ENCODE measurements around the gene COG7.
"Not testable (repeated sequence)": the region's sequence is repeated elsewhere in the genome, so short reads cannot be mapped to it uniquely, and the experiment has no call there.

COG7 gene

DNA sequence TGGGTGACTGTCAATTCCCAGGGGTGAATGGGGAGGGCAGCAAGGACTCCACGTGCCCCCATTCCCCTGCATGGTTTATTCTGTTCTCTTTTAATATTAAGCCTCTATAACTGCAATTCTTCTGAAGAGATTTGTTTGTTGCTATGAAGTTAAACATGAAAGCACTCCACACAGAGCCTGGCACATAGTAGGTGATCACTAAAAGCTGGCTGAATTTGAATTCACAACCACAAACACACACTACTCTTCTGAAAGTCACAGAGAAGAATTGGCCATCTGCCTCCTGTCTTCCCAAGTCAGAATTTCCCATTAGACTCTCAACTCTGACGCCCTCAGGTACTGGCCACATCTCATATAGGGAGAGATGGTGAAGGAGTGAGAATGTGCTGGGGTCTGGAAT, 55.5 kb downstream of the COG7 start:
- H3K27ac Mint-ChIP-seq = no peak overlapping the region
- H3K4me1 Mint-ChIP-seq (ENCODE audit: low read depth) = no peaks in the 10 kb centered on the region
- no peaks in the 10 kb centered on the region for H3K9me3 Mint-ChIP-seq
- peaks cover 23% of the 10 kb centered on the region for H3K36me3 Mint-ChIP-seq (ENCODE audit: low read depth)
- H3K27me3 Mint-ChIP-seq (ENCODE audit: low read depth) = no peaks in the 10 kb centered on the region
- H3K4me3 Mint-ChIP-seq = no peak overlapping the region
- no peak for DNase-seq (ENCODE audit: low spot score)

DNA sequence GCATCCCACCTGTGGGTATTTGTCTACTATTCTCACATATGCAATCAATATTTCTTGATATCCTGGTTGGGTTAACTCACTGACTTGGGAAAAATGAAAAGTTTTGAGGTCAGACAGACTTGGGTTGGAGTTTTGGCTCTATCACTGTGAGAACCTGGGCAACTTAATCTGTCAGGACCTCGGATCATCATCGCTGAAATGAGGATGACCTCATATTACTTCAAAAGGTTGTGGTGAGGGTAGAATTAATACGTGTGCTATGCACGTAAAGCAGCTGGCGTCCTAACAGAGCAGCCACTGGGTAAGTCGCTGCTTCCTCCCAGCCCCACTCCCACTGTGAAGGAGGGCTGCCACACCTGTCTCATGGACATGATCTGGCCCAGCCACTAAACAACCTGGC, 57.3 kb downstream of the COG7 start:
- H3K36me3 Mint-ChIP-seq (ENCODE audit: low read depth) = peaks cover 21% of the 10 kb centered on the region
- H3K4me1 Mint-ChIP-seq (ENCODE audit: low read depth) = no peaks in the 10 kb centered on the region
- H3K9me3 Mint-ChIP-seq = no peaks in the 10 kb centered on the region
- DNase-seq (ENCODE audit: low spot score) = no peak
- no peaks in the 10 kb centered on the region for H3K27me3 Mint-ChIP-seq (ENCODE audit: low read depth)
- no peak overlapping the region for H3K4me3 Mint-ChIP-seq
- no peak overlapping the region for H3K27ac Mint-ChIP-seq

DNA sequence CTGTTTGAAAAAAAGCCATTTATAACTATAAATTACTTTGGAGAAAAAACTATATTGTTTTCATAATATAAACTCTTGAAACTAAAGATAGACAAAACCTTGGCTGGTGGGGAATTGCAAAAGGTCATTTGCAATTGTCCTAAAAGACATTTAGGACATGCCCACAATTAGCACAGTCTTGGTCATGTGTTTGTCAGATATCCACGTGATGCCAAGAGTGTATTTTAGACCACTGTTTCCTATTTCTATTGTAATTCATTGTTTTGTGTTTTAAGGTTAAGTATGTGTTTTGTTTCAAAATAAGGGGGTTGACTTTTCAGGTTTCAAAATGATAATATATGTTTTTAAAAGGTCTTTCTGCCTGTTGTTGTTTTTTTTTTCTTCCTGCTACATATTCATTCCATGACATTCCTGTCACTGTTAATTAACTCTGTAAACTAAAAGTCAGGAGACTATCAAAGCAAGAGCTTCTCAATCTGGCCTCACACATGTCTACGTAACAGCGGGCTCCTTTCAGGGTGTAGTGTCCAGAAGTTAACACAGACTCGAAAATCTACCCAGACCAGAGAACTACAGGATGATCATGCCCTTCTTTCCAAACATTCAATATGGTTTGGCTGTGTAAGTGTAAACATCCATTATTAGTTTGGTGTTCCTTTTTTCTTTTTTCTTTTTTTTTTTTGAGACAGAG, 58.7 kb downstream of the COG7 start:
- Mint-ChIP-seq H3K36me3 (ENCODE audit: low read depth) (peaks cover 16% of the 10 kb centered on the region), H3K27me3 (ENCODE audit: low read depth) (no peaks in the 10 kb centered on the region), H3K27ac (no peak overlapping the region), H3K4me3 (no peak overlapping the region), H3K4me1 (ENCODE audit: low read depth) (no peaks in the 10 kb centered on the region), H3K9me3 (no peaks in the 10 kb centered on the region)
- DNase-seq (ENCODE audit: low spot score) = no peak

DNA sequence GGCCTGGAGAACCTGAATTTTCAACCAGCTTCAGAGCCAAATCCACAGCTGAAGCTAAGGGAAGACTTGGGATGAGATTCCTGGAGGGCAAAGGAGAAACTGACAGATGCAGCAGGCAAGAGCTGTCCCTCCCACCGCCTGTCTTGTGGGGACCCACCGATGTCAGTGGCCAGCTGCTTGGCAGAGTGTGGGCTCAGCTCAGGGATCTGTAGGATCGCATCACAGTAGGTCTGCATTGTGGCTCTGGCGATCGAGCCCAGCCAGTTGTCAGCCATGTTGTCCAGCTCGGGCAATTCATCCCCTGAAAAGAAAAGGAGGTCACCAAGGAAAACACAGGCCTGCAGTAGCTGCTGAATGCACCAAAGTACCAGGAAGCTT, 60.8 kb downstream of the COG7 start:
- H3K4me1 Mint-ChIP-seq (ENCODE audit: low read depth) = no peaks in the 10 kb centered on the region
- no peaks in the 10 kb centered on the region for H3K27me3 Mint-ChIP-seq (ENCODE audit: low read depth)
- DNase-seq (ENCODE audit: low spot score) = no peak
- peaks cover 16% of the 10 kb centered on the region for H3K36me3 Mint-ChIP-seq (ENCODE audit: low read depth)
- H3K4me3 Mint-ChIP-seq = no peak overlapping the region
- no peak overlapping the region for H3K27ac Mint-ChIP-seq
- no peaks in the 10 kb centered on the region for H3K9me3 Mint-ChIP-seq

DNA sequence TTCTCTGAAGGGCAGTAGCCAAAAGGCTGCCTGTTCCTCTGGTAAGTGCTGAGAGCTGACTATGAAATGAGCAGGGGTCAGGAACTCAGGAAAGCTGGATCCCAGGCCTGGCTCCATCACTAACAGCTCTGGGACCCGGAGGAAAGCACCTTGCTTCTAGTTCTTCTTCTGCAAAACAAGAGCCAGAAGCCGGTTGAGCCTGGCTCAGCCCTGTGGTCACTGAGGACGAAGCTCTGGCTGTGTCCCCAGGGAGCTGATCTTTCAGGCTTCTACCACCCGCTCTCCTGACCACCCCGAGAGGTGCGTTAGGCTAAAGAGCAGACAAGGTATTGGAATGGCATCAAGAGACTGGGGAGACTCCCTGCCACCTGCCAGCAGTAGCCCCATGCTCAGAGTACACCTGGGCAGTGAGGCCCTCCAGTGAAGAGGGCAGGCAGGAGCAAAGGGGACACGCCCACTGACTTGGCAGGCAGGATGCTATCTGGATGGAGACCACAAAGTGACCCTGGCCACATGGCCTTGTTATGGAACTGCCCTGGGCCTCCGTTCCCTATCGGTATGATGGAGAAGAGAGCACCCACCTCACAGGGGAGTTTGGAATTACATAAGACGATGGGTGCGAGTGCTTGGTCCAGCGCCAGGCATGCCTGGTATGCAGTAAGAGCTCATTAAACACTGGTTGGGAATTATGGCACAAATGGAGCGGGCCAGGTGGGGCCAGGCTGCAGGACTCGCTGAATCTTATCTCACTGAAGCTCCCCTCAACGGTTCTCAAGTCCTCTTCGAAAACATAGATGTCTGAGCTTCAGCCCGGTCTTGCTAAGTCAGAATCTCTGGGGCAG, 61.4 kb downstream of the COG7 start:
- Mint-ChIP-seq H3K27ac (no peak overlapping the region), H3K36me3 (ENCODE audit: low read depth) (peaks cover 14% of the 10 kb centered on the region), H3K4me3 (no peak overlapping the region), H3K9me3 (no peaks in the 10 kb centered on the region), H3K27me3 (ENCODE audit: low read depth) (no peaks in the 10 kb centered on the region), H3K4me1 (ENCODE audit: low read depth) (no peaks in the 10 kb centered on the region)
- no peak for DNase-seq (ENCODE audit: low spot score)

DNA sequence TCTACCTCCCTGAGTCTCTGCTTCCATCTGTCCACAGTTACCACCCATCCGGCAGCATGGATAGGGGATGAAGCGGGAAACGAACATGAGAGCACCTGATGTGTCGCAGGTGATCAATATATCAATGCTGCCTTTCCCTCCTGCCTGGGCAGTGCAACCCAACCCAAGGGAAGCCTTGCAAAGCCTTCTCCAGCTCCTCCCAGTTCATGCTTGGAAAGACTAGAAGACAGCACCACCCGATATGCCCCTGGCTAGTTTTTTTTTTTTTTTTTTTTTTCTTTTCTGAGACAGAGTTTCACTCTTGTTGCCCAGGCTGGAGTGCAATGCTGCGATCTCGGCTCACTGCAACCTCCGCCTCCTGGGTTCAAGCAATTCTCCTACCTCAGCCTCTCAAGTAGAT, 63.1 kb downstream of the COG7 start:
- H3K36me3 Mint-ChIP-seq (ENCODE audit: low read depth) = peaks cover 14% of the 10 kb centered on the region
- not testable (repeated sequence) for H3K4me3 Mint-ChIP-seq; H3K27ac Mint-ChIP-seq; H3K9me3 Mint-ChIP-seq; H3K4me1 Mint-ChIP-seq (ENCODE audit: low read depth); H3K27me3 Mint-ChIP-seq (ENCODE audit: low read depth); DNase-seq (ENCODE audit: low spot score)

DNA sequence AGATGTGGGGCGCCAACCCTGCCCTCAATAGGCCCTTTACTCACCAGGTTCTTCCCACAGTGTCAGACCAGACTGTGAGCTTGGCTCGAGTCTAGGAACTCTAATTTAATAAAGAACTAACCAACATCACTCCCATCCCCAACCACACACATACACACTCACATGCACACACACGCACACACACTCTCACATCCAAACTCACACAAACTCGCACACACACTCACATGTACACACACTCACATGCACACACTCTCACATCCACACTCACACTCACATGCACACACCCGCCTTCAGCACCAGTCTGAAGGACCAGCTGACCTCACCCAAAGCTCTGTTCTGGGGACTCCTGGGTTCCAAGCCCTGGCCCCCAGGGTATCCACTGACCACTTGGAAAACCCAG, 63.8 kb downstream of the COG7 start:
- DNase-seq (ENCODE audit: low spot score) = no peak
- Mint-ChIP-seq H3K27me3 (ENCODE audit: low read depth) (no peaks in the 10 kb centered on the region), H3K9me3 (no peaks in the 10 kb centered on the region), H3K27ac (no peak overlapping the region), H3K36me3 (ENCODE audit: low read depth) (peaks cover 12% of the 10 kb centered on the region), H3K4me1 (ENCODE audit: low read depth) (no peaks in the 10 kb centered on the region), H3K4me3 (no peak overlapping the region)

DNA sequence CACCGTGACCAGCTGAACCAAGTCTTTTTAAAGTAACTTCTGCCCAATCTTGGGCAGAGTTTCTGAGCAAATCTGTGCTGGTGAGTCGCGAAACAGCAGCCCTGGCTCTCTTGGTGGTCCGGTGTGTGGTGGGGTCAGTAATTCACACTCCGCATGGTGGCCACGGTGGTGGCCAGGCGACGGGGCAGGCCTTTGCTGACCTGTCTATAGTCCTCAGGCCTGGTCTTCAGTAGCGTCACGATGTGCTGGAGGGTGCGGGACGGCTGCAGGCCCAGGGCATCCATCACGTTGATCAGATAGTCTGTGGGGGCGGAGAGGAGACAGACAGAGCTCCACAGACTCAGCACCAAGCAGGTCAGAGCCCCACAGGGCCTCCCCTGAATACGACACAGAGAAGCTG, 64.2 kb downstream of the COG7 start:
- Mint-ChIP-seq H3K27ac (no peak overlapping the region), H3K27me3 (ENCODE audit: low read depth) (no peaks in the 10 kb centered on the region), H3K36me3 (ENCODE audit: low read depth) (peaks cover 11% of the 10 kb centered on the region), H3K4me1 (ENCODE audit: low read depth) (no peaks in the 10 kb centered on the region), H3K4me3 (no peak overlapping the region), H3K9me3 (no peaks in the 10 kb centered on the region)
- no peak for DNase-seq (ENCODE audit: low spot score)

DNA sequence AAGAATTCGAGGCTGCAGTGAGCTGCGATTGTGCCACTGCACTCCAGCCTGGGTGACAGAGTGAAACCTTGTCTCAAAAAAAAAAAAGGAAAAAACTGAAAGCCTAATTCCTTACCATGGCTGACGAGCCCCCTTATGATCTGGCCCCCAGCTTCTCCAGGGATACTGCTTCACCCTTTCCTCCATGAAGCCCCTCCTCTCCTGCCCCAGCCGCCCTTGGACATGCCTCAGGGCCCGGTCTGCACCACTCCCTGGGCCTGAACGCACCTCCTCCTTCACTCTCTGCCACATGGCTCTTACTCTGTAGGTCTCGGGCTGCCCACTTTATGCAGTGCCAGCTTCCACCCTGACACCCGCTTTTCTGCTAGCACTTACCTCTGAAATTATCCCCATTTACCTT, 65.3 kb downstream of the COG7 start:
- Mint-ChIP-seq H3K9me3 (no peaks in the 10 kb centered on the region), H3K27ac (no peak overlapping the region), H3K4me3 (no peak overlapping the region), H3K27me3 (ENCODE audit: low read depth) (no peaks in the 10 kb centered on the region), H3K4me1 (ENCODE audit: low read depth) (no peaks in the 10 kb centered on the region), H3K36me3 (ENCODE audit: low read depth) (peaks cover 10% of the 10 kb centered on the region)
- no peak for DNase-seq (ENCODE audit: low spot score)

DNA sequence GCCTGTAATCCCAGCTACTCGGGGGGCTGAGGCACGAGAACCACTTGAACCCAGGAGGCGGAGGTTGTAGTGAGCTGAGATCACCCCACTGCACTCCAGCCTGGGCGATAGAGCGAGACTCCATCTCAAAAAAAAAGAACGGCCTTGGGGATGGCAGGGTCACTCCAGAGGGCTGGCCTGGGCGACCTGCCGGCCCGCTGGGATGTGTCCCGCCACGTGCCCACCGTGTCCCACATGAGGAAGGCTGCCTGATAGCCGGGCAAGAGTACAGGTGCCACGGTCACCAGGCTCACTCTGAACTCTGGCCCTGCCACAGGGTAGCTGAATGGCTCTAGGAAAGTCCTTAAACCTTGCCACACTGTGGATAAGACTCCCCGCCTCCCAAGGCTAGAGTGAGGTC, 67.5 kb downstream of the COG7 start:
- H3K27ac Mint-ChIP-seq = no peak overlapping the region
- no peaks in the 10 kb centered on the region for H3K4me1 Mint-ChIP-seq (ENCODE audit: low read depth)
- H3K36me3 Mint-ChIP-seq (ENCODE audit: low read depth) = peaks cover 6% of the 10 kb centered on the region
- DNase-seq (ENCODE audit: low spot score) = no peak
- H3K27me3 Mint-ChIP-seq (ENCODE audit: low read depth) = no peaks in the 10 kb centered on the region
- no peak overlapping the region for H3K4me3 Mint-ChIP-seq
- no peaks in the 10 kb centered on the region for H3K9me3 Mint-ChIP-seq

DNA sequence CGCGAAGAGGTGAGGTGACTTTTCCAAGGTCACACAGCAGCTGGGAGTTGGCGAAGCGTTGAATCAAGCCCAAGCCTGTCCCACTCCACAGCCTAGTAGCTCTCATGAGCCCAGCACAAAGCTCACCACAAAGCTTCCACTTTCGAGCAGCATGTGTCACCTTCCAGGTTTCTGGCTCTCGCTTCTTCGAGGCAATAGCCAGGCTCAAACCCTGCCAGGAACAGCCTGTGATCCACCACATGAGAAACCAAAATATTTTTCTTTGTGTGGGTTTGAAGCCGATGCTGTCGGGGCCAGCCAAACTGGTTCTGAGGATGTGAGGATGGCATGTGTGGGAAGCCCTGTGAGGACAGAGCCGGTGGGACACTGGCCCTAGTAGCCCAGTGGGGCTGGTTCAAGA, 68.1 kb downstream of the COG7 start:
- Mint-ChIP-seq H3K36me3 (ENCODE audit: low read depth) (peaks cover 6% of the 10 kb centered on the region), H3K4me1 (ENCODE audit: low read depth) (no peaks in the 10 kb centered on the region), H3K9me3 (no peaks in the 10 kb centered on the region), H3K27me3 (ENCODE audit: low read depth) (no peaks in the 10 kb centered on the region), H3K27ac (no peak overlapping the region), H3K4me3 (no peak overlapping the region)
- DNase-seq (ENCODE audit: low spot score) = no peak

DNA sequence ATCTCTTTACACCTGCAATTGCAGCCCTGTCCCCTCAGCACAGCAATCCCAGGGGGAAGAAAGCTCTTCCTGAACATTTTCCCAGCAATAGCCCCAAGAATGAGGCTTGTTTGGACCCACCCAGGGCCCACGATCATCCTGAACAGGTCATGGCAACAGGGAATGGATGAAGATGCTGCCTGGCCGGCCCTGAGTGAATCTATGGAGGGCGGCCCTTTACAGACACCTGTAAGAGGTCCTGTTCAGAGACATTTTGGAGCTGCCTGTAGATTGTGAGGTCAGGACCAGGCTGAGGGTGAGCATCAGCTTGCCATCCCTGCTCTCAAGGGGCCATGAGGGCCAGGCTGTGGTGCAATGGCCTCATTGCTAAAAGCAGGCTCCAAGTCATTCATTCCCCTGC, 69.1 kb downstream of the COG7 start:
- DNase-seq (ENCODE audit: low spot score) = no peak
- H3K27me3 Mint-ChIP-seq (ENCODE audit: low read depth) = no peaks in the 10 kb centered on the region
- no peaks in the 10 kb centered on the region for H3K4me1 Mint-ChIP-seq (ENCODE audit: low read depth)
- no peaks in the 10 kb centered on the region for H3K9me3 Mint-ChIP-seq
- peaks cover 2% of the 10 kb centered on the region for H3K36me3 Mint-ChIP-seq (ENCODE audit: low read depth)
- H3K4me3 Mint-ChIP-seq = no peak overlapping the region
- H3K27ac Mint-ChIP-seq = no peak overlapping the region

DNA sequence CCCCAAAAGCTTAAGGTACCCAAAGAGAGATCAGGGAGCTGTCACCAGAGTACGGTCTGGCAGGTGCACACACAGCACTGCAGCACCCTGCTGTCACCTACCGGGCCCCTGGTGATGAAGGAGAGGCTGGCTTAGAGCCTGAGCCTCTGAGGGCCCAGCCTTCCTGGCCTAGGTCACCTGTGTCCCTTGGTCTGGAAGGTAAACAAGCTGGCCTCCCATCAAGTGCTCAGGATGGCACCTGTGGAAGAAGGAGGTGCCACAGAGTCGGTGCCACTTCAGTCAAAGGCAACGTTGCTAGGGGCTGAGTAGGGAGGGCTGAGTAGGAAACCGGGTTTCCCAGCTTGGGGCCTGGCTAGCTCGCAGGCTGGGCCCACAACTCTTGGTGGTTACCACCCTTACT, 70.7 kb downstream of the COG7 start:
- Mint-ChIP-seq H3K4me1 (ENCODE audit: low read depth) (no peaks in the 10 kb centered on the region), H3K9me3 (no peaks in the 10 kb centered on the region), H3K4me3 (no peak overlapping the region), H3K27me3 (ENCODE audit: low read depth) (no peaks in the 10 kb centered on the region), H3K27ac (no peak overlapping the region), H3K36me3 (ENCODE audit: low read depth) (no peaks in the 10 kb centered on the region)
- DNase-seq (ENCODE audit: low spot score) = no peak

DNA sequence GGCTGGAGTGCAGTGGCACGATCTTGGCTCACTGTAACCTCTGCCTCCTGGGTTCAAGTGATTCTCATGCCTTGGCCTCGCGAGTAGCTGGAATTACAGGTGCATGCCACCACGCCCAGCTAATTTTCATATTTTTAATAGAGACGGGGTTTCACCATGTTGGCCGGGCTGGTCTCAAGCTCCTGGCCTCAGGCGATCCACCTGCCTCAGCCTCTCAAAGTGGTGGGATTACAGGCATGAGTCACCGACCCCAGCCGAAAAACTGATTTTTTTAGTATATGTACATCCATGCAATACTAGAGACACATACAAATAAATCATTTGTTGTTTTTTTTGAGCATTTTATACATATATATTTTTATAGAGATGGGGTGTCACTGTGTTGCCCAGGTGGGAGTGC, 71.3 kb downstream of the COG7 start:
- not testable (repeated sequence) for H3K4me3 Mint-ChIP-seq; H3K27ac Mint-ChIP-seq; H3K4me1 Mint-ChIP-seq (ENCODE audit: low read depth); H3K36me3 Mint-ChIP-seq (ENCODE audit: low read depth); DNase-seq (ENCODE audit: low spot score); H3K27me3 Mint-ChIP-seq (ENCODE audit: low read depth); H3K9me3 Mint-ChIP-seq

DNA sequence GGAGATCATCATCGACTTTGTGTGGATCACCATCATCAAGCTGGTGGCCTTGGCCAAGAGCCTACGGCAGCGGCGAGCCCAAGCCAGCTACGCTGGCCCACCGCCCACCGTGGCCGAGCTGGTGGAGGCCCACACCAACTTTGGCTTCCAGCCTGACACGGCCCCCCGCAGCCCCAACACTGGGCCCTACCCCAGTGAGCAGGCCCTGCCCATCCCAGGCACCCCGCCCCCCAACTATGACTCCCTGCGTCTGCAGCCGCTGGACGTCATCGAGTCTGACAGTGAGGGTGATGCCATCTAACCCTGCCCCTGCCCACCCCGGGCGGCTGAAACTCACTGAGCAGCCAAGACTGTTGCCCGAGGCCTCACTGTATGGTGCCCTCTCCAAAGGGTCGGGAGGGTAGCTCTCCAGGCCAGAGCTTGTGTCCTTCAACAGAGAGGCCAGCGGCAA, 72.5 kb downstream of the COG7 start:
- no peak for DNase-seq (ENCODE audit: low spot score)
- Mint-ChIP-seq H3K36me3 (ENCODE audit: low read depth) (no peaks in the 10 kb centered on the region), H3K4me3 (no peak overlapping the region), H3K9me3 (no peaks in the 10 kb centered on the region), H3K4me1 (ENCODE audit: low read depth) (no peaks in the 10 kb centered on the region), H3K27me3 (ENCODE audit: low read depth) (no peaks in the 10 kb centered on the region), H3K27ac (no peak overlapping the region)
